ENCODE measurements around the gene RGSL1. TPM values are rescaled to one million over a fixed set of nuclear protein-coding genes. Genes with fewer than 3 reads are reported as not detected.
A peak's percentile ranks its signal among the peaks of the same experiment; 100 is the strongest.

RGSL1 gene
- total and polyA plus RNA-seq, 9 of the 15 experiments (the other 6 are each of a cell fraction or from before 2014, with no cell fraction given), result 0.03 TPM; not detected in 8

- TF ChIP-seq MGA (IDR thresholded peaks at IDR 0.05) (0 out of 2 replicates have a peak, but pooled peaks have one; percentile 16), CBFB (CRISPR knock-in tag; IDR thresholded peaks at IDR 0.05) (no peak), REST (IDR thresholded peaks at IDR 0.05; ENCODE audit: borderline replicate concordance) (peak; percentile 91), REST (CRISPR knock-in tag; IDR thresholded peaks at IDR 0.05; ENCODE audit: low read depth) (no peak), FOXP4 (CRISPR knock-in tag; IDR thresholded peaks at IDR 0.05; ENCODE audit: borderline replicate concordance) (no peak), ARID1B (IDR thresholded peaks at IDR 0.05) (no peak)
These were observed 151.5 kb downstream of the RGSL1 start (continued) for GRCh38 chr1:182601416-182601786.
